GM12801 (cell line): ENCODE results near the gene GNAZ.

Experiments
- CTCF ChIP-seq: IDR thresholded peaks from one replicate; pipeline ENCODE4 v1.5.1; 2011; ENCODE audit warnings: control low read depth; ENCODE audit not compliant: insufficient read length; ENCODE audit errors: extremely low read depth

The GNAZ gene

DNA sequence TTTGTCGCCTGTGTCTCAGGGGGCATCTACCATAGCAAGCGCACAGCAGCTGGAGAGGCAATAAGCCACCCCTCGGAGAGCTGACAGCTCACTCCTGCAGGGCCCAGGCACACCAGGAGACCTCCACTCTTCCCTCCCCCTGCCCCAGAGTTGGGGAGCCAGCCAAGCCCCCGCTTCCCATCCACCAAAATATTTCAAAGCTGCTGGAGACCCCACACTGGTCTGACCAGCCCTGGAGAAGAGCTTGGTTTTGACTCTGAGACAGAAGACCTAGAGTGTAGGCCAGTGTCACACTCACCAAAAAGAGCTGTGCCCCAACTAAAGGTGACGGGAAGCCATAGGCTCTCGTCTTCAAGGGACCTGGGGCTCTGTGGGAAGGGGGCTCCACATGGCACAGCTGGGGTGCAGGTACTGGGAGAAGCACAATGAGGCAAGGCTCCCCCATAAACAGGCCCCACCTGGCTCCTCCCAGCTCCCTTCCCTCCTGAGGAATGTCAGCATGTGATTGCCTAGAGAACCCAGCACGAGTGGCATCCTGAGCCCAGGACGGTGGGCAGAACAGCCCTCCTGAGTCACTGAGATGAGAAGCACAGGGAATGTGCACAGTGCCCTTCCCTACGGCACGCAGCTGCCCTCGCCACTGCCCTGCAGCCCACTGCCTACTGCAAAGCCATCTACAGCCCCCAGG lies 5.8 kb upstream of the GNAZ start:
- TF ChIP-seq CTCF = no peak

GRCh38 chr22:23065069-23065451 lies 5.3 kb upstream of the GNAZ start:
- TF ChIP-seq CTCF = no peak

DNA sequence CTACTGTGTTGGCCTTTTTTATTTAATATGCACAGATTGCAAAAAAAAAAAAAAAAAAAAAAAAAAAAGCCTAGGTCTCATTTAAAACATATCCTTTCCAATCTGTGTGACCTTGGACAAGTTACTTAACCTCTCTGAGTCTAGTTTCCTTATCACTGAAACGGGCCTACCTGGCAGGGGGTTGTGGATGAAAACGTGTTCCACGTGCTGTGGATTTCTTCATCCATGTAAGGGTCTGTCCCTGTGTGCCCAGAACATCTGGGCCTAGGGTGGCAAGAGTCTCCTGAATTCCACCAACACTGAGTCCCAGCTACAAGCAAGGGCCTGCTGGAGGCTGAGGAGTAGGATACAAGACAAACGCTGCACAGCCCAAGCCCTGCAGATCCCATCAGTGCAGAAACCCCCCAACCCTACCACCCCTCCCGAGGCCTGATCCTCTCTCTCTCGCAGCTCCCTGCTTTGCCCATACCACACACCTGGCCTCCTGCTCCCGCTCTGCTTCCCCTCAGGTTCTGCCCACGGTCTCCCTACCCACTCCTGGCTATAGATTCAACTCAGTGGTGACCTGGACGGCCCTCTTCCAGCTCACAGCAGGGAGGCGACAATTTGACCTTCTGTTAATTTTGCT lies 4.7 kb upstream of the GNAZ start:
- TF ChIP-seq CTCF = no peak

GRCh38 chr22:23066200-23067022 lies 3.9 kb upstream of the GNAZ start:
- no peak for TF ChIP-seq CTCF

GRCh38 chr22:23067023-23067650 lies 3.2 kb upstream of the GNAZ start:
- TF ChIP-seq CTCF = no peak

- no peak for TF ChIP-seq CTCF
Observed at GRCh38 chr22:23067691-23068090, 2.6 kb upstream of the GNAZ start.
